HUES6 (cell line): ENCODE measurements around the gene CARS2.
"Not testable (repeated sequence)": the region's sequence is repeated elsewhere in the genome, so short reads cannot be mapped to it uniquely, and the experiment has no call there.

Experiments used
- H3K27ac ChIP-seq: 2 replicates; pipeline ENCODE4 v1.7.0; 2013; ENCODE audit warnings: low read depth, mild to moderate bottlenecking, low read length, inconsistent platforms
- H3K27me3 ChIP-seq: 2 replicates; pipeline ENCODE4 v1.6.1; 2013; ENCODE audit warnings: low read length; ENCODE audit not compliant: control insufficient read depth, insufficient read depth
- H3K36me3 ChIP-seq: 2 replicates; pipeline ENCODE4 v1.6.1; 2013; ENCODE audit warnings: low read length; ENCODE audit not compliant: control insufficient read depth, insufficient read depth
- H3K4me1 ChIP-seq: 2 replicates; pipeline ENCODE4 v1.6.1; 2013; ENCODE audit warnings: low read length; ENCODE audit not compliant: control insufficient read depth, insufficient read depth
- H3K4me3 ChIP-seq: 2 replicates; pipeline ENCODE4 v1.5.1; 2013; ENCODE audit warnings: low read depth, low read length
- H3K9ac ChIP-seq: one replicate; pipeline ENCODE4 v1.6.1; 2013; ENCODE audit warnings: mild to moderate bottlenecking, low read length
- H3K9me3 ChIP-seq: 2 replicates; pipeline ENCODE4 v1.6.1; 2013; ENCODE audit warnings: low read depth, low read length; ENCODE audit not compliant: control insufficient read depth, insufficient read depth

CARS2 gene

GRCh38 chr13:110610955-110611595 lies 94.8 kb downstream of the CARS2 start:
- H3K27ac ChIP-seq: no peak overlapping the region
- H3K4me3 ChIP-seq: no peak overlapping the region
- no peaks in the 10 kb centered on the region for H3K27me3 ChIP-seq
- H3K9me3 ChIP-seq: peaks cover 4% of the 10 kb centered on the region; the same call in 1 of the 2 replicates
- H3K4me1 ChIP-seq: peaks cover 10% of the 10 kb centered on the region
- no peaks in the 10 kb centered on the region for H3K36me3 ChIP-seq
- no peak overlapping the region for H3K9ac ChIP-seq

DNA sequence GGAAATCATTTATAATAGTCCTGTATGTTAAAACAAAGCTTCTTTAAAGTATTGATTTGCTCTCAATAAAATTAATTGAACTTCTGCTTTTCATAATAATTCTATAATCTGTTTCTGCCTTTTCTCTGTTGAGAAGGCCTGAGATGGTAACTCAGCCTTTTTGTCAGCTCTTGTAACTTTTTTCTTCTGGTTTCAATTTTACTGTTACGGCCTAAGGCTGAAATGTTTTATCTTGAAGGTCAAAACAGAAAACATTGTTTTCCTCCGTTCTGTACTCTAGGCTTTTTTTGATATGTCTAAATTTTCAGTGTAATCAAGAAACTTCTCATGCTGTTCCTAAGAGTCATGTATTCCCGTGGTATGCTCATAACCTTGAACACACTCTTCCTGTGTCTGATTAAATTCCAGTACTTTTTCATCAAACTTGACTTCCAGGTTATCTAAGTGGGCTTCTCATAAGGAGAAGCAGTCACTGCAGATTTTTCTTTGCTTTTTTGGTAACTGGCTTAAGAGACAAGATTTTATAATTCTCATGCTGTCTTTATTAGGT lies 98.2 kb downstream of the CARS2 start:
- Histone ChIP-seq H3K9ac (no peak overlapping the region), H3K27ac (no peak overlapping the region), H3K4me1 (peaks cover 6% of the 10 kb centered on the region), H3K36me3 (no peaks in the 10 kb centered on the region), H3K9me3 (peaks cover 7% of the 10 kb centered on the region; the same call in 1 of the 2 replicates), H3K27me3 (no peaks in the 10 kb centered on the region), H3K4me3 (no peak overlapping the region)

- H3K36me3 ChIP-seq, H3K27ac ChIP-seq, H3K27me3 ChIP-seq, H3K9ac ChIP-seq, H3K9me3 ChIP-seq, H3K4me1 ChIP-seq, H3K4me3 ChIP-seq: not testable (repeated sequence)
Measured at GRCh38 chr13:110606281-110606680, 99.6 kb downstream of the CARS2 start.

DNA sequence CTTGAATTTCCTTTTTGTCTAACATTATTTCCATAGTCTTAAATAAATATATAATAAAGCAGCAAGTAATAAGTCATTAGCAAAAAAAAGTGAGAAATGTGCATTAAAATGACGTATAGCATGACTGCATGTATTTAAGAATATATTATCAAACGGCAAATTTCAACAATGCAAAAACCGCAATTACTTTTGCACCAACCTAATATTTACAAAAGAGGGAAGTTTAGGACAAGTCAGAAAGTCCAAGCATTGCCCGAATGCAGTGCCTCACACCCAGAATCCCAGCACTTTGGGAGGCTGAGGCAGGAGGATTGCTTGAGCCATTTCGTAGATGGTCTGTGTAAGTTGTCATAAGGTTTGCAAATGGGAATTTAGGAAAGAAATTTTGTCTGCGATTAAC lies 100.8 kb downstream of the CARS2 start:
- H3K27me3 ChIP-seq: no peaks in the 10 kb centered on the region
- H3K9me3 ChIP-seq: peaks cover 7% of the 10 kb centered on the region; the same call in 1 of the 2 replicates
- H3K36me3 ChIP-seq: no peaks in the 10 kb centered on the region
- no peak overlapping the region for H3K27ac ChIP-seq
- no peak overlapping the region for H3K4me3 ChIP-seq
- no peak overlapping the region for H3K9ac ChIP-seq
- peaks cover 1% of the 10 kb centered on the region for H3K4me1 ChIP-seq

GRCh38 chr13:110600980-110601379 lies 104.9 kb downstream of the CARS2 start:
- no peaks in the 10 kb centered on the region for H3K36me3 ChIP-seq
- no peak overlapping the region for H3K9ac ChIP-seq

GRCh38 chr13:110600261-110600819 lies 105.6 kb downstream of the CARS2 start:
- H3K4me1 ChIP-seq: peaks cover 3% of the 10 kb centered on the region; the same call in 1 of the 2 replicates
- no peak overlapping the region for H3K27ac ChIP-seq
- no peak overlapping the region for H3K4me3 ChIP-seq
- H3K9ac ChIP-seq: no peak overlapping the region
- H3K36me3 ChIP-seq: no peaks in the 10 kb centered on the region
- H3K9me3 ChIP-seq: peaks cover 3% of the 10 kb centered on the region; the same call in 1 of the 2 replicates
- no peaks in the 10 kb centered on the region for H3K27me3 ChIP-seq

More at GRCh38 chr13:110600980-110601379, 104.9 kb downstream of the CARS2 start:
- Histone ChIP-seq H3K27ac (no peak overlapping the region), H3K4me1 (peaks cover 3% of the 10 kb centered on the region; the same call in 1 of the 2 replicates), H3K4me3 (no peak overlapping the region), H3K27me3 (no peaks in the 10 kb centered on the region), H3K9me3 (peaks cover 3% of the 10 kb centered on the region; the same call in 1 of the 2 replicates)

GRCh38 chr13:110597041-110597689 lies 108.8 kb downstream of the CARS2 start:
- Histone ChIP-seq H3K27ac (no peak overlapping the region), H3K36me3 (no peaks in the 10 kb centered on the region), H3K9ac (no peak overlapping the region), H3K9me3 (no peaks in the 10 kb centered on the region), H3K27me3 (no peaks in the 10 kb centered on the region), H3K4me3 (no peak overlapping the region), H3K4me1 (peaks cover 3% of the 10 kb centered on the region; the same call in 1 of the 2 replicates)

- no peak overlapping the region for H3K4me3 ChIP-seq
- H3K27ac ChIP-seq: no peak overlapping the region
- no peaks in the 10 kb centered on the region for H3K9me3 ChIP-seq
- H3K36me3 ChIP-seq: no peaks in the 10 kb centered on the region
- no peaks in the 10 kb centered on the region for H3K27me3 ChIP-seq
- H3K4me1 ChIP-seq: peaks cover 9% of the 10 kb centered on the region; the same call in 1 of the 2 replicates
- H3K9ac ChIP-seq: no peak overlapping the region
Measured at GRCh38 chr13:110593430-110594130, 112.3 kb downstream of the CARS2 start.

DNA sequence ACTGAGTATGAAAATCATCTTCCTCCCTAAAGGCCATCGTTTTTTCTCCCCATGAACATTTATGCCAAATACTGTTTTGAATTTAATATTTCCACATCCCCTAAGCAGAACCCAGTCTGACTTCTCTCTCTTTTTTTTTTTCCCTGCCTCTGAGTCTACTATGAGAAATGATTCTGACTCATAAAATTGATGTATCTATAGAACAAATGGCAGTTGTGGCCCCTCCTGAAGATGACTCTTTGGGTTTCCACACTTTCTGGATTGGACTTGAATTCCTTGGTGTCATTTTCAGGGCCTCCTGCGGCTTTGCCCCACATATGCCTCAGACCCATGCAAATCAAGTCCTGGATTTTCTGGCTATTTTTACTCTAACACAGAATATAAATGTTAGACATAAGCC lies 113.3 kb downstream of the CARS2 start:
- Histone ChIP-seq H3K4me3 (no peak overlapping the region), H3K27ac (no peak overlapping the region), H3K9me3 (no peaks in the 10 kb centered on the region), H3K27me3 (no peaks in the 10 kb centered on the region), H3K9ac (no peak overlapping the region), H3K36me3 (no peaks in the 10 kb centered on the region), H3K4me1 (peaks cover 9% of the 10 kb centered on the region; the same call in 1 of the 2 replicates)
